ENCODE measurements around the gene STS. TPM values are rescaled to one million over a fixed set of nuclear protein-coding genes. Genes with fewer than 3 reads are reported as not detected.

The STS gene
- total RNA-seq, 1 experiment from 2014 or later, result 0.54 TPM

GRCh38 chrX:7146703-7147412 lies 654 bp upstream of the STS start:
- no peak overlapping the region for H2AFZ ChIP-seq (ENCODE audit: low read depth, low read length, poor library complexity, severe bottlenecking)
- peak overlapping the region; percentile 88 for H3K4me2 ChIP-seq (ENCODE audit: low read length)
- H3K9ac ChIP-seq (ENCODE audit: low read length), result peak overlapping the region; percentile 69
- no TSS peak for BruUV-seq (replicated peaks)
- intact Hi-C loops (cut with micrococcal nuclease), result no loop called here
- ChIA-PET CTCF (interaction anchor here (1.2 kb wide), 1 partner anchor 15 kb away, joined by 4 read pairs; no protein-coding TSS in a partner anchor), POLR2A (interaction anchor here (0.6 kb wide), 1 partner anchor 14 kb away, joined by 3 read pairs; no protein-coding TSS in a partner anchor), RAD21 (ENCODE audit: low non-redundant PET in 1 of 2, low total read pairs in 2 of 2, uncharacterized antibody in 2 of 2, unreplicated experiment in 2 of 2) (no interaction called here)
- H3K27ac ChIP-seq (ENCODE audit: low read depth, low read length), result peak overlapping the region; percentile 81
- TF ChIP-seq SRF (IDR thresholded peaks at IDR 0.05; ENCODE audit: low read depth) (no peak), SP1 (IDR thresholded peaks at IDR 0.05; ENCODE audit: low read depth) (no peak), ELF1 (IDR thresholded peaks at IDR 0.05; ENCODE audit: borderline replicate concordance, low read depth) (no peak), CTCF (IDR thresholded peaks at IDR 0.05 in 2 of 3, conservative IDR thresholded peaks at IDR 0.05 in 1 of 3; ENCODE audit: borderline replicate concordance in 1 of 3, insufficient read depth in 1 of 3, low read depth in 2 of 3, low read length in 2 of 3) (no peak), SIN3A (IDR thresholded peaks at IDR 0.05; ENCODE audit: low read depth) (no peak), ZBTB33 (IDR thresholded peaks at IDR 0.05; ENCODE audit: extremely low read depth, insufficient replicate concordance, low read length) (no peak), EGR1 (IDR thresholded peaks at IDR 0.05; ENCODE audit: low read depth) (no peak), POLR2A (IDR thresholded peaks at IDR 0.05; ENCODE audit: borderline replicate concordance, extremely low read depth, insufficient read depth, insufficient read length) (no peak), RAD21 (IDR thresholded peaks at IDR 0.05; ENCODE audit: low read depth) (no peak)
- TF ChIP-seq, protein P1, sequence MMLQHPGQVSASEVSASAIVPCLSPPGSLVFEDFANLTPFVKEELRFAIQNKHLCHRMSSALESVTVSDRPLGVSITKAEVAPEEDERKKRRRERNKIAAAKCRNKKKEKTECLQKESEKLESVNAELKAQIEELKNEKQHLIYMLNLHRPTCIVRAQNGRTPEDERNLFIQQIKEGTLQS (IDR thresholded peaks at IDR 0.05), result no peak
- no peaks in the 10 kb centered on the region for H3K36me3 ChIP-seq (ENCODE audit: control insufficient read depth in 1 of 2, insufficient read depth in 2 of 2, low read length in 2 of 2)
- H3K9me2 ChIP-seq (ENCODE audit: insufficient read depth), result no peaks in the 10 kb centered on the region
- H3K9me3 ChIP-seq (ENCODE audit: control insufficient read depth in 1 of 2, insufficient read depth in 1 of 2, low read depth in 1 of 2, low read length in 2 of 2), result no peaks in the 10 kb centered on the region
- H4K20me1 ChIP-seq (ENCODE audit: insufficient read depth), result no peaks in the 10 kb centered on the region
- H3K79me2 ChIP-seq (ENCODE audit: insufficient read depth, low read length), result peaks cover 48% of the 10 kb centered on the region
- ATAC-seq (peak; percentile 22; the same call in 1 of the 2 replicates), DNase-seq (ENCODE audit: low read depth, low spot score) (no peak)
- no peaks in the 10 kb centered on the region for H3K27me3 ChIP-seq (ENCODE audit: insufficient read depth, low read length)
- H3K4me1 ChIP-seq (ENCODE audit: control insufficient read depth in 1 of 2, insufficient read depth in 2 of 2, low read length in 2 of 2), result peaks cover 0 to 3% of the 10 kb centered on the region in 2 experiments; a peak in 2 of 4 replicates
- peak overlapping the region; percentile 66 to 70 for H3K4me3 ChIP-seq (replicated peaks in 1 of 2; ENCODE audit: low read depth in 1 of 2, low read length in 2 of 2)
